ENCODE results near the gene CENPQ. TPM values are rescaled to one million over a fixed set of nuclear protein-coding genes. Genes with fewer than 3 reads are reported as not detected.

CENPQ gene
- 4.0 TPM for polyA plus RNA-seq (2013, experiment 1 of 2)
- polyA plus RNA-seq (2013, experiment 2 of 2) = 4.0 TPM

GRCh38 chr6:49462927-49463611 is at the start of gene CENPQ, which contains the start of gene MMUT:
CENPQ (plus strand) TSS chr6:49463370; CDS start chr6:49470177, 6,807 bp downstream.
MMUT (minus strand) TSS chr6:49463253; CDS start chr6:49459466, 3,787 bp downstream.
- peaks cover 3% of the 10 kb centered on the region for H3K4me1 ChIP-seq (ENCODE audit: control insufficient read depth, insufficient read depth, low read depth, low read length)
- H4K91ac ChIP-seq (ENCODE audit: low read length) = no peak within 1 kb of the TSS
- H3K36me3 ChIP-seq (ENCODE audit: control insufficient read depth in 1 of 2, insufficient read depth in 2 of 2, low read depth in 1 of 2, low read length in 2 of 2) = peaks cover 0 to 12% of the 10 kb centered on the region in 2 experiments
- H3K23ac ChIP-seq (ENCODE audit: low read length in 2 of 2) = no peak within 1 kb of the TSS
- no peak within 1 kb of the TSS for H3K18ac ChIP-seq (ENCODE audit: low read depth in 1 of 2, low read length in 2 of 2)
- DNase-seq = peak; percentile 96
- peak within 1 kb of the TSS in 1 of 2 experiments; percentile 92 for H3K14ac ChIP-seq (ENCODE audit: low read length in 2 of 2)
- H3K27ac ChIP-seq (ENCODE audit: low read length, poor library complexity, severe bottlenecking) = peak within 1 kb of the TSS; percentile 5
- H4K8ac ChIP-seq (ENCODE audit: low read length) = peak within 1 kb of the TSS; percentile 54
- peak within 1 kb of the TSS; percentile 98 for H3K9ac ChIP-seq (ENCODE audit: low read length)
- no peak within 1 kb of the TSS for H2AK5ac ChIP-seq (ENCODE audit: low read length, severe bottlenecking)
- H2BK120ac ChIP-seq (ENCODE audit: low read depth, low read length) = no peak within 1 kb of the TSS
- no peak within 1 kb of the TSS for H2BK12ac ChIP-seq (ENCODE audit: low read length in 2 of 2)
- no peak within 1 kb of the TSS for H2BK15ac ChIP-seq (ENCODE audit: low read depth, poor library complexity, severe bottlenecking)
- H3K79me1 ChIP-seq (replicated peaks; ENCODE audit: low read length, poor library complexity, severe bottlenecking) = peaks cover 30% of the 10 kb centered on the region
- peak within 1 kb of the TSS; percentile 92 for H3K4me2 ChIP-seq (ENCODE audit: low read length, poor library complexity, severe bottlenecking)
- peak within 1 kb of the TSS; percentile 82 to 98 for H3K4me3 ChIP-seq (ENCODE audit: insufficient read depth in 1 of 2, low read depth in 1 of 2, low read length in 2 of 2)
- H3K4ac ChIP-seq (ENCODE audit: low read depth in 1 of 2, low read length in 2 of 2) = peak within 1 kb of the TSS; percentile 19 to 40
- H3K9me3 ChIP-seq (ENCODE audit: control insufficient read depth, low read length) = no peaks in the 10 kb centered on the region
- no peaks in the 10 kb centered on the region for H3K27me3 ChIP-seq (ENCODE audit: control insufficient read depth in 1 of 2, insufficient read depth in 1 of 2, low read length in 2 of 2)
- under 1% methylated on average over 31 of the region's 37 CpGs for WGBS
- no peak within 1 kb of the TSS for H2BK5ac ChIP-seq (ENCODE audit: low read depth, low read length, poor library complexity, severe bottlenecking)
- H2AFZ ChIP-seq (ENCODE audit: low read depth, low read length) = peak within 1 kb of the TSS; percentile 83

- Histone ChIP-seq H4K8ac (ENCODE audit: low read length) (no peak overlapping the region), H3K79me1 (replicated peaks; ENCODE audit: low read length, poor library complexity, severe bottlenecking) (no peaks in the 10 kb centered on the region)
Measured at GRCh38 chr6:49415358-49415757, 47.8 kb upstream of the CENPQ start.

DNA sequence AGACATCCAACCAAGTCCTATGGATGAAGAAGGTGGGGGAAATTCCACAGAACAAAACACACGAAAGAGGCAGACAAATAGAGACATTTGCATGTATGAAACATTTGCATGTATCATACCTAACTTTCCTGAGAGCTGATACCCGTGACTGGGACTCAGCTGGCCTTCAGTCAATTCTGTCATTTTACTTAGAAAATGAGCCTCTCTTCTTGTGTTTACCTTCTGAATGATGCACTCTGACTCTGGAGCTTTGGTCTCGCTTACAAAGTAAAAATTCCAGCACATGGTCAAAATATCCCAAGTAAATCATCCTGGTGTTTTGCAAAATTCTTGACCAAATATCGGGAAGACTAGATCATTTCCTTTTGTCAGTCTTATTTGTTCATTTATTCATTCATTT is 47.0 kb upstream of the CENPQ start:
- H3K79me1 ChIP-seq (replicated peaks; ENCODE audit: low read length, poor library complexity, severe bottlenecking) = no peaks in the 10 kb centered on the region
- no peak for DNase-seq
- H3K36me3 ChIP-seq (ENCODE audit: control insufficient read depth in 1 of 2, insufficient read depth in 2 of 2, low read depth in 1 of 2, low read length in 2 of 2) = no peaks in the 10 kb centered on the region
- H3K9me3 ChIP-seq (ENCODE audit: control insufficient read depth, low read length) = peaks cover 4% of the 10 kb centered on the region
- no peak overlapping the region for H3K23ac ChIP-seq (ENCODE audit: low read length in 2 of 2)
- H3K14ac ChIP-seq (ENCODE audit: low read length in 2 of 2) = no peak overlapping the region
- no peak overlapping the region for H4K8ac ChIP-seq (ENCODE audit: low read length)
- WGBS = 88% methylated on average over 3 of the region's 4 CpGs
- H3K4me1 ChIP-seq (ENCODE audit: control insufficient read depth, insufficient read depth, low read depth, low read length) = no peaks in the 10 kb centered on the region
- no peak overlapping the region for H3K4me3 ChIP-seq (ENCODE audit: insufficient read depth in 1 of 2, low read depth in 1 of 2, low read length in 2 of 2)
- H3K9ac ChIP-seq (ENCODE audit: low read length) = no peak overlapping the region
- no peak overlapping the region for H3K18ac ChIP-seq (ENCODE audit: low read depth in 1 of 2, low read length in 2 of 2)
- H3K27me3 ChIP-seq (ENCODE audit: control insufficient read depth in 1 of 2, insufficient read depth in 1 of 2, low read length in 2 of 2) = no peaks in the 10 kb centered on the region
- H2AFZ ChIP-seq (ENCODE audit: low read depth, low read length) = no peak overlapping the region
- no peak overlapping the region for H2BK120ac ChIP-seq (ENCODE audit: low read depth, low read length)
- H3K4me2 ChIP-seq (ENCODE audit: low read length, poor library complexity, severe bottlenecking) = no peak overlapping the region
- no peak overlapping the region for H2BK15ac ChIP-seq (ENCODE audit: low read depth, poor library complexity, severe bottlenecking)
- H3K27ac ChIP-seq (ENCODE audit: low read length, poor library complexity, severe bottlenecking) = no peak overlapping the region
- no peak overlapping the region for H3K4ac ChIP-seq (ENCODE audit: low read depth in 1 of 2, low read length in 2 of 2)
- H4K91ac ChIP-seq (ENCODE audit: low read length) = no peak overlapping the region
- H2BK12ac ChIP-seq (ENCODE audit: low read length in 2 of 2) = no peak overlapping the region
- H2BK5ac ChIP-seq (ENCODE audit: low read depth, low read length, poor library complexity, severe bottlenecking) = no peak overlapping the region
- no peak overlapping the region for H2AK5ac ChIP-seq (ENCODE audit: low read length, severe bottlenecking)

More at GRCh38 chr6:49415358-49415757, 47.8 kb upstream of the CENPQ start:
- Histone ChIP-seq H3K9me3 (ENCODE audit: control insufficient read depth, low read length) (peaks cover 4% of the 10 kb centered on the region), H4K91ac (ENCODE audit: low read length) (no peak overlapping the region), H2AFZ (ENCODE audit: low read depth, low read length) (no peak overlapping the region), H3K9ac (ENCODE audit: low read length) (no peak overlapping the region), H3K4ac (ENCODE audit: low read depth in 1 of 2, low read length in 2 of 2) (no peak overlapping the region), H3K36me3 (ENCODE audit: control insufficient read depth in 1 of 2, insufficient read depth in 2 of 2, low read depth in 1 of 2, low read length in 2 of 2) (no peaks in the 10 kb centered on the region), H3K4me3 (ENCODE audit: insufficient read depth in 1 of 2, low read depth in 1 of 2, low read length in 2 of 2) (no peak overlapping the region), H2BK15ac (ENCODE audit: low read depth, poor library complexity, severe bottlenecking) (no peak overlapping the region), H2BK5ac (ENCODE audit: low read depth, low read length, poor library complexity, severe bottlenecking) (no peak overlapping the region), H2BK120ac (ENCODE audit: low read depth, low read length) (no peak overlapping the region), H2BK12ac (ENCODE audit: low read length in 2 of 2) (no peak overlapping the region), H3K27me3 (ENCODE audit: control insufficient read depth in 1 of 2, insufficient read depth in 1 of 2, low read length in 2 of 2) (no peaks in the 10 kb centered on the region), H3K4me2 (ENCODE audit: low read length, poor library complexity, severe bottlenecking) (peak overlapping the region; percentile 3), H3K23ac (ENCODE audit: low read length in 2 of 2) (no peak overlapping the region), H3K27ac (ENCODE audit: low read length, poor library complexity, severe bottlenecking) (no peak overlapping the region), H3K18ac (ENCODE audit: low read depth in 1 of 2, low read length in 2 of 2) (no peak overlapping the region), H3K14ac (ENCODE audit: low read length in 2 of 2) (no peak overlapping the region), H3K4me1 (ENCODE audit: control insufficient read depth, insufficient read depth, low read depth, low read length) (no peaks in the 10 kb centered on the region), H2AK5ac (ENCODE audit: low read length, severe bottlenecking) (no peak overlapping the region)
- no CpG with 5 or more reads among the region's 1 CpG for WGBS
- no peak for DNase-seq

GRCh38 chr6:49423817-49424216 is 39.4 kb upstream of the CENPQ start:
- DNase-seq = no peak
- Histone ChIP-seq H3K23ac (ENCODE audit: low read length in 2 of 2) (no peak overlapping the region), H2BK15ac (ENCODE audit: low read depth, poor library complexity, severe bottlenecking) (no peak overlapping the region), H4K91ac (ENCODE audit: low read length) (no peak overlapping the region), H2BK5ac (ENCODE audit: low read depth, low read length, poor library complexity, severe bottlenecking) (no peak overlapping the region), H3K9me3 (ENCODE audit: control insufficient read depth, low read length) (no peaks in the 10 kb centered on the region), H2AK5ac (ENCODE audit: low read length, severe bottlenecking) (no peak overlapping the region), H3K4ac (ENCODE audit: low read depth in 1 of 2, low read length in 2 of 2) (no peak overlapping the region), H3K36me3 (ENCODE audit: control insufficient read depth in 1 of 2, insufficient read depth in 2 of 2, low read depth in 1 of 2, low read length in 2 of 2) (no peaks in the 10 kb centered on the region), H3K27ac (ENCODE audit: low read length, poor library complexity, severe bottlenecking) (no peak overlapping the region), H3K4me3 (ENCODE audit: insufficient read depth in 1 of 2, low read depth in 1 of 2, low read length in 2 of 2) (no peak overlapping the region), H4K8ac (ENCODE audit: low read length) (no peak overlapping the region), H2AFZ (ENCODE audit: low read depth, low read length) (no peak overlapping the region), H3K79me1 (replicated peaks; ENCODE audit: low read length, poor library complexity, severe bottlenecking) (no peaks in the 10 kb centered on the region), H3K4me1 (ENCODE audit: control insufficient read depth, insufficient read depth, low read depth, low read length) (no peaks in the 10 kb centered on the region), H3K27me3 (ENCODE audit: control insufficient read depth in 1 of 2, insufficient read depth in 1 of 2, low read length in 2 of 2) (no peaks in the 10 kb centered on the region), H2BK12ac (ENCODE audit: low read length in 2 of 2) (no peak overlapping the region), H3K4me2 (ENCODE audit: low read length, poor library complexity, severe bottlenecking) (no peak overlapping the region), H3K14ac (ENCODE audit: low read length in 2 of 2) (no peak overlapping the region), H3K9ac (ENCODE audit: low read length) (no peak overlapping the region), H2BK120ac (ENCODE audit: low read depth, low read length) (no peak overlapping the region), H3K18ac (ENCODE audit: low read depth in 1 of 2, low read length in 2 of 2) (no peak overlapping the region)
- 100% methylated on average over 1 of the region's 1 CpG for WGBS

Data from mesenchymal stem cell (in vitro differentiated cells and primary cell).